RWPE2 (cell line): ENCODE results near the gene OR2L5.

Experiments
- ATAC-seq: fragments of 200-7000 bp; cut with Tn5 transposase; 3 replicates; pipeline ENCODE4 v1.9.1; 2021; ENCODE audit warnings: low read depth
- DNase-seq: peaks from one replicate; pipeline ENCODE4 v3.0.0-alpha.2; 2020; ENCODE audit warnings: low spot score
- H3K27ac ChIP-seq: fragments of 450-650 bp; 2 replicates; pipeline ENCODE4 v1.5.1; 2017; ENCODE audit warnings: mild to moderate bottlenecking; ENCODE audit not compliant: poor library complexity, severe bottlenecking
- H3K27me3 ChIP-seq: fragments of 250-450 bp; sonication (Bioruptor Pico); 2 replicates; pipeline ENCODE4 v1.5.1; 2021; ENCODE audit warnings: mild to moderate bottlenecking, moderate library complexity; ENCODE audit not compliant: insufficient read depth, poor library complexity, severe bottlenecking
- H3K36me3 ChIP-seq: fragments of 250-450 bp; sonication (Bioruptor Pico); 2 replicates; pipeline ENCODE4 v1.5.1; 2020; ENCODE audit warnings: low read depth, mild to moderate bottlenecking, moderate library complexity
- H3K4me1 ChIP-seq: fragments of 250-450 bp; sonication (Bioruptor Pico); 2 replicates; pipeline ENCODE4 v1.5.1; 2021; ENCODE audit warnings: mild to moderate bottlenecking, moderate library complexity; ENCODE audit not compliant: insufficient read depth, poor library complexity, severe bottlenecking
- H3K4me3 ChIP-seq: fragments of 250-450 bp; sonication (Bioruptor Pico); 2 replicates; pipeline ENCODE4 v1.5.1; 2021; ENCODE audit warnings: mild to moderate bottlenecking, moderate library complexity; ENCODE audit not compliant: severe bottlenecking
- H3K9me3 ChIP-seq: fragments of 250-450 bp; sonication (Bioruptor Pico); 2 replicates; pipeline ENCODE4 v1.5.1; 2021; ENCODE audit warnings: mild to moderate bottlenecking, moderate library complexity; ENCODE audit not compliant: severe bottlenecking
- TF ChIP-seq, protein P1 (sequence below): fragments of 450-650 bp; IDR thresholded peaks from one replicate; pipeline ENCODE4 v1.5.1; 2017; ENCODE audit warnings: mild to moderate bottlenecking, moderate library complexity; ENCODE audit not compliant: poor library complexity, severe bottlenecking

OR2L5 gene

DNA sequence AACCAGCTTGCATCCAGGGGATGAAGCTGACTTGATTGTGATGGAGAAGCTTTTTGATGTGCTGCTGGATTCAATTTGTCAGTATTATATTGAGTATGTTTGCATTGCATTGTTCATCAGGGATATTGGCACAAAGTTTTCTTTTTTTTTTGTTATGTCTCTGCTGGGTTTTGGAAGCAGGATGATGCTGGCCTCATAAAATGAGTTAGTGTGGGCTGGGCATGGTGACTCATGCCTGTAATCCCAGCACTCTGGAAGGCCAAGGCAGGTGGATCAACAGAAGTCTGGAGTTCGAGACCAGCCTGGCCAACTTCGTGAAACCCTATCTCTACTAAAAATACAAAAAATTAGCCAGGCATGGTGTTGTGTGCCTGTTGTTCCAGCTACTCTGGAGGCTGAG is 41.8 kb downstream of the OR2L5 start:
- ATAC-seq (no peak), DNase-seq (no peak)
- Histone ChIP-seq H3K9me3 (no peaks in the 10 kb centered on the region), H3K36me3 (no peaks in the 10 kb centered on the region), H3K27ac (no peak overlapping the region), H3K4me1 (no peaks in the 10 kb centered on the region), H3K27me3 (no peaks in the 10 kb centered on the region), H3K4me3 (no peak overlapping the region)
- TF ChIP-seq, protein P1, sequence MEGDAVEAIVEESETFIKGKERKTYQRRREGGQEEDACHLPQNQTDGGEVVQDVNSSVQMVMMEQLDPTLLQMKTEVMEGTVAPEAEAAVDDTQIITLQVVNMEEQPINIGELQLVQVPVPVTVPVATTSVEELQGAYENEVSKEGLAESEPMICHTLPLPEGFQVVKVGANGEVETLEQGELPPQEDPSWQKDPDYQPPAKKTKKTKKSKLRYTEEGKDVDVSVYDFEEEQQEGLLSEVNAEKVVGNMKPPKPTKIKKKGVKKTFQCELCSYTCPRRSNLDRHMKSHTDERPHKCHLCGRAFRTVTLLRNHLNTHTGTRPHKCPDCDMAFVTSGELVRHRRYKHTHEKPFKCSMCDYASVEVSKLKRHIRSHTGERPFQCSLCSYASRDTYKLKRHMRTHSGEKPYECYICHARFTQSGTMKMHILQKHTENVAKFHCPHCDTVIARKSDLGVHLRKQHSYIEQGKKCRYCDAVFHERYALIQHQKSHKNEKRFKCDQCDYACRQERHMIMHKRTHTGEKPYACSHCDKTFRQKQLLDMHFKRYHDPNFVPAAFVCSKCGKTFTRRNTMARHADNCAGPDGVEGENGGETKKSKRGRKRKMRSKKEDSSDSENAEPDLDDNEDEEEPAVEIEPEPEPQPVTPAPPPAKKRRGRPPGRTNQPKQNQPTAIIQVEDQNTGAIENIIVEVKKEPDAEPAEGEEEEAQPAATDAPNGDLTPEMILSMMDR, result no peak

DNA sequence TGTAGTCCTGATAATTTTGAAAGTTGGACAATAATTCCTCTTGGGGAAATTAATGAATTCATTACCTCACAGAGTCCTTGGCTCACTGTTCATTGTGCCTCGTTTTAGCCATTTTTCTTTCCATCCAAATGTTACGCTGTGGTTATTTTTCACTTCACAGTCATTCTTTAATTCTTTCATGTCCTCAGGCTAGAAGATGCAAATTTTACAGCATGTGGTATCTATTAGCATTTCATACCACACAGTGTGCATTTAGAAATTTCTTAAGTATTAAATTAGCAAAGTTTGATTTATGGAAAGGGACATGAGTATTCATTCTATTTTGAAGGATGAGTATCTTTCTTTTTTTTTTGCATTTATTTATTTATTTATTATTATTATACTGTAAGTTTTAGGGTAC is 51.6 kb downstream of the OR2L5 start:
- Histone ChIP-seq H3K27me3 (no peaks in the 10 kb centered on the region), H3K9me3 (no peaks in the 10 kb centered on the region), H3K4me1 (no peaks in the 10 kb centered on the region), H3K4me3 (no peak overlapping the region), H3K36me3 (no peaks in the 10 kb centered on the region), H3K27ac (no peak overlapping the region)
- ATAC-seq, result no peak
- TF ChIP-seq, protein P1, result no peak
- DNase-seq, result no peak

DNA sequence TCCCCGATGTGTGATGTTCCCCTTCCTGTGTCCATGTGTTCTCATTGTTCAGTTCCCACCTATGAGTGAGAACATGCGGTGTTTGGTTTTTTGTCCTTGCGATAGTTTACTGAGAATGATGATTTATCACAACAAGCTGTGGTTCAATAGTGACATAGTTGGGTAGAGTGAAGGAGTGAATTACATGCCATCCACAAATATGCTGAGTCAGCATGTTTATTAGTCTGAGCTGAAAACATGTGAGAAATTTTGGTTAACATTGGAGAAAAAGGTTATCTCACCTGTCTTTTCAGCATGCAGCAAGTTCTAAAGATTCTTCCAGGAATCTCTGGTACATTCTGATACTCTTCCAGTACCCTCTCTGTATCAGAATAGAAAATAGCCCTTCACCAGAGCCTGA is 52.1 kb downstream of the OR2L5 start:
- Histone ChIP-seq H3K9me3 (no peaks in the 10 kb centered on the region), H3K27me3 (no peaks in the 10 kb centered on the region)
- ATAC-seq, result no peak

More for the DNA sequence above, 52.1 kb downstream of the OR2L5 start:
- Histone ChIP-seq H3K27ac (no peak overlapping the region), H3K36me3 (no peaks in the 10 kb centered on the region), H3K4me1 (no peaks in the 10 kb centered on the region), H3K4me3 (no peak overlapping the region)
- no peak for DNase-seq
- TF ChIP-seq, protein P1, result no peak
